Activated CD4-positive, alpha-beta T cell treated with anti-CD3 and anti-CD28 coated beads, Interleukin-2, amount 10 ng/mL, durations not matched to agents 24 days and 14 days (primary cell): ENCODE measurements around the gene CAVIN4. TPM values are rescaled to one million over a fixed set of nuclear protein-coding genes. Genes with fewer than 3 reads are reported as not detected.

ENCODE experiments used
- DNase-seq: peaks from one replicate; pipeline ENCODE4 v3.0.0; 2022
- H3K27ac Mint-ChIP-seq: one replicate; pipeline ENCODE4 v1.8.0; 2022; ENCODE audit warnings: mild to moderate bottlenecking, mixed read lengths
- H3K27me3 Mint-ChIP-seq: one replicate; pipeline ENCODE4 v1.8.0; 2022; ENCODE audit warnings: mixed read lengths
- H3K36me3 Mint-ChIP-seq: one replicate; pipeline ENCODE4 v1.8.0; 2022; ENCODE audit warnings: low read depth, mild to moderate bottlenecking, mixed read lengths
- H3K4me1 Mint-ChIP-seq: one replicate; pipeline ENCODE4 v1.8.0; 2021; ENCODE audit warnings: mixed read lengths
- H3K4me3 Mint-ChIP-seq: one replicate; pipeline ENCODE4 v1.8.0; 2022; ENCODE audit warnings: mild to moderate bottlenecking, moderate library complexity, mixed read lengths
- H3K9me3 Mint-ChIP-seq: one replicate; pipeline ENCODE4 v1.8.0; 2021; ENCODE audit warnings: mixed read lengths
- intact Hi-C: fragments of 100-400 bp; cut with micrococcal nuclease; formaldehyde crosslinking; loops from one replicate; pipeline ENCODE4 v1.15.1; 2023
- total RNA-seq: library from RNA; stranded (reverse); gene quantifications from 2 replicates; pipeline ENCODE4 v1.2.3, GENCODE V29; 2022

The CAVIN4 gene
- total RNA-seq, 1 donor from 2014 or later = 0.21 TPM

- H3K27me3 Mint-ChIP-seq = peaks cover 20% of the 10 kb centered on the region
- peaks cover 11% of the 10 kb centered on the region for H3K4me1 Mint-ChIP-seq
- H3K4me3 Mint-ChIP-seq = peak overlapping the region; percentile 78
- peak overlapping the region; percentile 13 for H3K27ac Mint-ChIP-seq
- H3K36me3 Mint-ChIP-seq = no peaks in the 10 kb centered on the region
- intact Hi-C loops = loop anchor here (1.0 to 10.0 kb wide), 6 partner anchors 161 to 1414 kb away; no protein-coding TSS in a partner anchor
- DNase-seq = peak; percentile 94
- H3K9me3 Mint-ChIP-seq = no peaks in the 10 kb centered on the region
Observed at GRCh38 chr9:100598641-100599145, 20.8 kb downstream of the CAVIN4 start.

DNA sequence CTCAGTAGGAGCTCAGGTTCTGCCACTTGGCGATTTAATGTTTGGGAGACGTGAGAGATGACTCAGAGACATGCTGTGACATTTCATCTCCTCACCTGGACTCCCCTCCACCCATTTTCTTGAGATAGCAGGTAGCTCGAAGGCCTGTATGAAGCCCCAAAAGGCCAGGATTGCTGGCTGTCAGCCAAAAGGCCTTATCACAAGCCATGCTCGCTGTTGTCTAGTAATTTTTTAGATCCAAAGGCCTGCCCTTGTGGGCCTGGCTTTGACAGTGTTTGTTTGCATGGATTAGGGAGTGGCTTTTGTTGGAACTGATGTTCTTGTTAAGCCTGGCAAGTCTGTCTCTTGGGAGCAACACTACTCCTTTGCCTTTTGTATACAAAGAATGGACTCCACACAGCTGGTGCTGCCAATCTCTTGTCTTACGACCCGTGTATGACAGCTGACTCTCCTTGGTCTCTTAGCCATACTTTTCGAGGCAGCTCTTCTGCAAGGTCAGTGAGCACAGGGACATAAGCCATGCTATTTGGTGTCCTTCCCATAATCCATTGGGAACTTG is 22.7 kb downstream of the CAVIN4 start:
- Mint-ChIP-seq H3K4me3 (no peak overlapping the region), H3K36me3 (no peaks in the 10 kb centered on the region), H3K4me1 (peaks cover 9% of the 10 kb centered on the region), H3K9me3 (no peaks in the 10 kb centered on the region), H3K27ac (no peak overlapping the region), H3K27me3 (peaks cover 20% of the 10 kb centered on the region)
- no peak for DNase-seq
- intact Hi-C loops = loop anchor here (10.0 kb wide), 1 partner anchor 634 kb away; no protein-coding TSS in a partner anchor

- Mint-ChIP-seq H3K9me3 (no peaks in the 10 kb centered on the region), H3K36me3 (no peaks in the 10 kb centered on the region), H3K4me3 (peak overlapping the region; percentile 25), H3K27me3 (peaks cover 16% of the 10 kb centered on the region), H3K4me1 (peaks cover 9% of the 10 kb centered on the region), H3K27ac (no peak overlapping the region)
- intact Hi-C loops = loop anchor here (10.0 kb wide), 1 partner anchor 634 kb away; no protein-coding TSS in a partner anchor
- peak; percentile 86 for DNase-seq
Observed at GRCh38 chr9:100601216-100601615, 23.3 kb downstream of the CAVIN4 start.

- H3K27ac Mint-ChIP-seq = no peak overlapping the region
- H3K27me3 Mint-ChIP-seq = peaks cover 12% of the 10 kb centered on the region
- H3K36me3 Mint-ChIP-seq = no peaks in the 10 kb centered on the region
- no peak for DNase-seq
- no peaks in the 10 kb centered on the region for H3K9me3 Mint-ChIP-seq
- H3K4me3 Mint-ChIP-seq = no peak overlapping the region
- peaks cover 9% of the 10 kb centered on the region for H3K4me1 Mint-ChIP-seq
- intact Hi-C loops = loop anchor here (10.0 kb wide), 1 partner anchor 632 kb away; no protein-coding TSS in a partner anchor
Observed at GRCh38 chr9:100602342-100602801, 24.5 kb downstream of the CAVIN4 start.

GRCh38 chr9:100605405-100605804 is 27.5 kb downstream of the CAVIN4 start:
- no peak for DNase-seq
- no peak overlapping the region for H3K4me3 Mint-ChIP-seq

GRCh38 chr9:100619194-100619593 is 41.3 kb downstream of the CAVIN4 start:
- H3K27ac Mint-ChIP-seq = no peak overlapping the region
- no peak overlapping the region for H3K4me3 Mint-ChIP-seq

More at GRCh38 chr9:100605405-100605804, 27.5 kb downstream of the CAVIN4 start:
- Mint-ChIP-seq H3K27me3 (peaks cover 3% of the 10 kb centered on the region), H3K27ac (no peak overlapping the region), H3K36me3 (no peaks in the 10 kb centered on the region), H3K9me3 (no peaks in the 10 kb centered on the region), H3K4me1 (no peaks in the 10 kb centered on the region)
- intact Hi-C loops = loop anchor here (10.0 kb wide), 1 partner anchor 629 kb away; no protein-coding TSS in a partner anchor

GRCh38 chr9:100619665-100620064 is 41.8 kb downstream of the CAVIN4 start:
- Mint-ChIP-seq H3K4me1 (no peaks in the 10 kb centered on the region), H3K27ac (no peak overlapping the region), H3K9me3 (peaks cover 10% of the 10 kb centered on the region), H3K4me3 (no peak overlapping the region), H3K36me3 (no peaks in the 10 kb centered on the region), H3K27me3 (no peaks in the 10 kb centered on the region)
- no peak for DNase-seq
- intact Hi-C loops = no loop called here

More at GRCh38 chr9:100619194-100619593, 41.3 kb downstream of the CAVIN4 start:
- DNase-seq = no peak
- peaks cover 10% of the 10 kb centered on the region for H3K9me3 Mint-ChIP-seq
- intact Hi-C loops = no loop called here
- no peaks in the 10 kb centered on the region for H3K27me3 Mint-ChIP-seq
- H3K4me1 Mint-ChIP-seq = no peaks in the 10 kb centered on the region
- no peaks in the 10 kb centered on the region for H3K36me3 Mint-ChIP-seq

DNA sequence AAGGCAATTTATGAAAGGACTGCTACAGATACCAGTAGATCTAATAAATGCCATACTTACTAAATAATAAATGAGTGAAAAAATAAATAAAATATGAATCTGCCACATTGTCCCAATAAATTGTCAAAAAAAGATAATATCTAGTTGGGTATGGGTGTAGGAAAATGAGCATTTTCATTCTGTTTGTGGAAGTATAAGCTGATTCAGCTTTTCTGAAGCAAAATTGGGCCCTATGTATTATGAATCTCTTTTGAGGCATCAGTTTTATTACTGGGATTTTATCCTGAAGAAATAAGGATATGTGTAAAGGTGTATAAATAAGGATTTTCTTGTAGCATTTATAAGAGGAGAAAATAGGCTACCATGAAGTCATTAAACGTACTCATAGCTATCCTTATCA is 46.1 kb downstream of the CAVIN4 start:
- Mint-ChIP-seq H3K27me3 (no peaks in the 10 kb centered on the region), H3K4me3 (no peak overlapping the region), H3K27ac (no peak overlapping the region), H3K36me3 (no peaks in the 10 kb centered on the region), H3K4me1 (no peaks in the 10 kb centered on the region), H3K9me3 (no peaks in the 10 kb centered on the region)
- intact Hi-C loops = no loop called here
- DNase-seq = no peak

DNA sequence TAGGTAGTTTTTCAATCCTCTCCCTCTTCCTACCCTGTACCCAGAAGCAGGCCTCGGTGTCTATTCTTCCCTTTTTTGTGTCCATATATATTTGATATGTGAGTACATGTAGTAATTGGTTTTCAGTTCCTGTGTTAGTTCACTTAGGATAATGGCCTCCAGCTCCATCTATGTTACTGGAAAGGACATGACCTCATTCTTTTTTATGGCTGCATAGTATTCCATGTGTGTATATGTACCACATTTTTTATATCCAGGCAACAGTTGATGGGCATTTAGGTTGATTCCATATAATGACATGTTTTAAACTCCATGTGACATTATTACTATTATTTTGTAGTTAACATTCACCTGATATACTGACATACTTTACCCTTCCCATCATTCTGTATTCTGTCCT is 49.1 kb downstream of the CAVIN4 start:
- DNase-seq = no peak
- no peak overlapping the region for H3K27ac Mint-ChIP-seq
- no peaks in the 10 kb centered on the region for H3K4me1 Mint-ChIP-seq
- no peaks in the 10 kb centered on the region for H3K27me3 Mint-ChIP-seq
- no peaks in the 10 kb centered on the region for H3K36me3 Mint-ChIP-seq
- intact Hi-C loops = no loop called here
- no peak overlapping the region for H3K4me3 Mint-ChIP-seq
- no peaks in the 10 kb centered on the region for H3K9me3 Mint-ChIP-seq

DNA sequence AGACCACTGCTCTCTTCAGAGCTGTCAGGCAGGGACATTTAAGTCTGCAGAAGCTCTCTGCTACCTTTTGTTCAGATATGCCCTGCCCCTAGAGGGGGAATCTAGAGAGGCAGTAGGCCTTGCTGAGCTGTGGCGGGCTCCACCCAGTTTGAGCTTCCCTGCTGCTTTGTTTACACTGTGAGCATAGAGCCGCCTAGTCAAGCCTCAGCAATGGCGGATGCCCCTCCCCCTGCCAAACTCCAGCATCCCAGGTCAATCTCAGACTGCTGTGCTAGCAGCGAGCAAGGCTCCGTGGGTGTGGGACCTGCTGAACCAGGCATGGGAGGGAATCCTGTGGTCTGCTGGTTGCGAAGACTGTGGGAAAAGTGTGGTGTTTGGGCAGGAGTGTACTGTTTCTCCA is 59.9 kb downstream of the CAVIN4 start:
- H3K4me1 Mint-ChIP-seq = no peaks in the 10 kb centered on the region
- H3K36me3 Mint-ChIP-seq = no peaks in the 10 kb centered on the region
- H3K27ac Mint-ChIP-seq = no peak overlapping the region
- no peaks in the 10 kb centered on the region for H3K9me3 Mint-ChIP-seq
- no peak for DNase-seq
- H3K4me3 Mint-ChIP-seq = no peak overlapping the region
- intact Hi-C loops = no loop called here
- no peaks in the 10 kb centered on the region for H3K27me3 Mint-ChIP-seq

Other genes with a start within 250 kb of the CAVIN4 start
- gene TEX10, start 225.1 kb upstream of the CAVIN4 start, total RNA-seq = 31.3 and 32.8 TPM in 2 replicates
- gene MSANTD3, start 150.9 kb upstream of the CAVIN4 start, total RNA-seq = 10.0 and 13.9 TPM in 2 replicates
- gene TMEFF1, start 104.9 kb upstream of the CAVIN4 start, total RNA-seq = 0.16 TPM in 1 of 2 replicates, not detected in the other